Mucosa of rectum (tissue), 2 donors: ENCODE results near the gene RGS6.

Experiments
- H3K27ac ChIP-seq, 2 donors: one replicate each; pipeline ENCODE4 v1.7.0; 2013; ENCODE audit warnings: inconsistent platforms in 2 of 2, low read depth in 2 of 2, low read length in 2 of 2
- H3K27me3 ChIP-seq, 2 donors: one replicate each; pipeline ENCODE4 v1.7.0; 2013; ENCODE audit warnings: low read length in 2 of 2; ENCODE audit not compliant: control insufficient read depth in 2 of 2, insufficient read depth in 2 of 2
- H3K36me3 ChIP-seq, 2 donors: one replicate each; pipeline ENCODE4 v1.7.0; 2013; ENCODE audit warnings: low read length in 2 of 2; ENCODE audit not compliant: control insufficient read depth in 2 of 2, insufficient read depth in 2 of 2
- H3K4me1 ChIP-seq, 2 donors: one replicate each; pipeline ENCODE4 v1.7.0; 2013; ENCODE audit warnings: low read length in 2 of 2, mild to moderate bottlenecking in 1 of 2; ENCODE audit not compliant: control insufficient read depth in 2 of 2, insufficient read depth in 2 of 2
- H3K4me3 ChIP-seq, 2 donors: one replicate each; pipeline ENCODE4 v1.7.0; 2013; ENCODE audit warnings: low read length in 2 of 2
- H3K9ac ChIP-seq, 2 donors: one replicate each; pipeline ENCODE4 v1.7.0; 2013; ENCODE audit warnings: low read length in 2 of 2, low read depth in 1 of 2, mild to moderate bottlenecking in 1 of 2
- H3K9me3 ChIP-seq, 2 donors: one replicate each; pipeline ENCODE4 v1.7.0; 2013; ENCODE audit warnings: low read length in 2 of 2; ENCODE audit not compliant: control insufficient read depth in 2 of 2
- donor health status: healthy.
- donor health status: Normal muscosa, but diverticular disease.

Gene RGS6

DNA sequence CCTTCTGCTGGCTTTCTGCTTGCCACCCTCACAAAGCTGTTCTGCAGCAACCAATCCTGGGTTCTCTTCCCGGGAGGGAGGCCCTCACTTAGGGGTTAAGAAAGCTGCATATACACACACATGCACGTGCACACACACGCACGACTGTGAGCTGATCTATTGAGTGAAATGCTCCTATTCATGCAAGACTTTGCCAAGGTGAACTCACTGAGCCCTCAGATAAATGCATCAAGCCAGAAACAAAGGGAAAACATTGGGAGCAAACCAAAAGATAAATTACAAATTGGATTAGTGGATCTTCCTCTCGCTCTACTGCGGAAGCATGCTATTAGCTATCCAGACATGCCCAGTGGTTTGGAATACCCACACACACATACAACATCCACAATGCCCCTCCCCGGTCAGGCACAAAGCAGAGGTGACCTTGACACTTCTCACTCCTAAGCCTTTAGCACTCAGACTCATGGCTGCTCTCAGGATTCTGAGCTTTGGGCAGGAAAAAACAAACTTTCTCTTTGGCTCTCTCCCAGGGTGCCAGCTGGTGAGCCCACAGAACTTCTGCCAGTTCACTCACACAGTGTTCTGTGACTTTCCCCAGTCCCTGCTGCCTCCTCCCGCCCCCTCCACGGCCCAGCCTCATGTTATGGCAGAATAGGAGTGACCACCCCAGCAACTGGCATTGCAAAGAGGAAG lies 641.6 kb downstream of the RGS6 start:
- H3K4me3 ChIP-seq = no peak overlapping the region

DNA sequence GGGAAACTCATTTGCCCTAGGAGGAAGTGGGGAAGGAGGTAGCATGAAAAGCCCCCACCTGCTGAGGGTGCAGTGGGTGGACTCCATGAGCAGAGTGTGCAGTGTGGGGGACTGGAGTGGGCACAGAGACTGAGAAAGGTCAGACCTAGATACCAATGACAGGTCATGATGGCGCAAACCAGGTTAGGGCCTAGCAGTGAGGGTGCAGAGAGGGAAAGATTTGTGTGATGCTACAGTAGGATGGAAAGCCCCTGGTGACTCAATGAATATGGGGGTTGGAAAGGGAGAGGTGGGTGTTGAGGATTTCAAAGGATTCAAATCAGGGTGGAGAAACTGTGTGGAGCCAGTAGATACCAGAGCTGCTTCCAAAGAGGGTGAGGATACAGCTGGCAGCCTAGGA lies 642.5 kb downstream of the RGS6 start:
- Histone ChIP-seq H3K27ac (no peak overlapping the region), H3K36me3 (no peaks in the 10 kb centered on the region), H3K9ac (no peak overlapping the region), H3K4me1 (no peaks in the 10 kb centered on the region), H3K27me3 (no peaks in the 10 kb centered on the region), H3K9me3 (no peaks in the 10 kb centered on the region), H3K4me3 (no peak overlapping the region)

More for the DNA sequence above, 641.6 kb downstream of the RGS6 start:
- H3K9ac ChIP-seq = no peak overlapping the region
- no peak overlapping the region for H3K27ac ChIP-seq
- no peaks in the 10 kb centered on the region for H3K9me3 ChIP-seq
- H3K4me1 ChIP-seq = no peaks in the 10 kb centered on the region
- H3K27me3 ChIP-seq = no peaks in the 10 kb centered on the region
- no peaks in the 10 kb centered on the region for H3K36me3 ChIP-seq

DNA sequence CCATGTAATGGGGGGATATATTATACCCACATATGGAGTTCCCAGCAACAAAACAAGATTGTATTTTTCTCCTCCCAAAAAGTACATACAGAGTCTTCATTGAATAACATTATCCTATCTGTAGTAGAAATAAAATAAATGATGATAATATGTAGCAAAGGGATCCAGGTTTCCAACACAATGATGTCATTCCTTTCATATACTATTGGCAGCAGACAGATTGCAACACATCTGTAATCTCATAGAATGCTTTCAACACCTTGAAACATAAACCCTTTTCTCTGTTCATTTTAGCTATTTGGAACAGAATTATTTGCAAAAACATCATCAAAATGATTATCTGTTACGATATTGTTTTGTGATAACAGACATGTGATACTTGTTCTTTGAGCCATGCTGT lies 644.0 kb downstream of the RGS6 start:
- no peaks in the 10 kb centered on the region for H3K4me1 ChIP-seq

DNA sequence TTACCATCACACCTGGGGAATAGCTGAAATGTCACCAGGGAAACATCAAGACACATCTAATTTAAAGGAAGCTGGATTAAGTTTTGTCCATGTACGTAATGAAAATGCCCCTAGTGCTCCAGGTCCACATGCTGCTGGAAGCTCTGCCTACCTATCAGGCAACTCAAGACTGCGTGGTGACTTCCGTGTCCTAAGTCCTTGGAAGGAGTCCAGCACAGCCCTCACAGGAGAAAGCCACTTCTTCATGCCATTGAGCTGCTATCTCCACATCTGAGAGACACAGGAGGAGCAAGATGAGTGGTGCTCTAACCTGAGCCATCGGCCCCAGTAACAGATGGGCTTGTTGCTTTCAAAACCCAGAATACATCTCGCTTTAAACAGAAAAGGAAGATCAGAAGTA lies 645.3 kb downstream of the RGS6 start:
- no peak overlapping the region for H3K4me3 ChIP-seq
- H3K9me3 ChIP-seq = no peaks in the 10 kb centered on the region
- no peaks in the 10 kb centered on the region for H3K36me3 ChIP-seq
- no peaks in the 10 kb centered on the region for H3K27me3 ChIP-seq
- H3K9ac ChIP-seq = no peak overlapping the region
- H3K4me1 ChIP-seq = no peaks in the 10 kb centered on the region
- H3K27ac ChIP-seq = no peak overlapping the region

More for the DNA sequence above, 644.0 kb downstream of the RGS6 start:
- no peak overlapping the region for H3K4me3 ChIP-seq
- no peak overlapping the region for H3K9ac ChIP-seq
- no peaks in the 10 kb centered on the region for H3K9me3 ChIP-seq
- no peak overlapping the region for H3K27ac ChIP-seq
- H3K36me3 ChIP-seq = no peaks in the 10 kb centered on the region
- H3K27me3 ChIP-seq = no peaks in the 10 kb centered on the region

DNA sequence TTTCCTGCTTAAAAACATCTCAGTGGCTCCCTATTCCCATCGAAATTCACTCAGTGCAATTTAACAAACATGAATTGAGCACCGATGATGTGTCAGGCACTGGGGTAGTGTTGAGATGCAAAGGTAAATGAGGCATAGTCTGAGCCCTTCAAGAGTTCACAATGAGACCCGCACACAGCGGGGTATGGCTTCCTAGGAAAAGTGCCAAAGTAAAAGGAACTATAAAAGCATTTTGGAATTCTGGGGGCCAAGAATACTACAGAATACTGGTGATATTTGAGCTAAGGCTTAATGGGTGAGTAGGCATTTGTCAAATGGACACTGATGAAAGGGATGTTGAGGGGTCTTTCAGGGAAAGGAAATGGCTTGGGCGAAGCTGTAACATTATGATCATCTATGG lies 646.3 kb downstream of the RGS6 start:
- Histone ChIP-seq H3K9me3 (no peaks in the 10 kb centered on the region), H3K9ac (no peak overlapping the region), H3K4me3 (no peak overlapping the region), H3K27me3 (no peaks in the 10 kb centered on the region), H3K4me1 (no peaks in the 10 kb centered on the region), H3K27ac (no peak overlapping the region), H3K36me3 (no peaks in the 10 kb centered on the region)

DNA sequence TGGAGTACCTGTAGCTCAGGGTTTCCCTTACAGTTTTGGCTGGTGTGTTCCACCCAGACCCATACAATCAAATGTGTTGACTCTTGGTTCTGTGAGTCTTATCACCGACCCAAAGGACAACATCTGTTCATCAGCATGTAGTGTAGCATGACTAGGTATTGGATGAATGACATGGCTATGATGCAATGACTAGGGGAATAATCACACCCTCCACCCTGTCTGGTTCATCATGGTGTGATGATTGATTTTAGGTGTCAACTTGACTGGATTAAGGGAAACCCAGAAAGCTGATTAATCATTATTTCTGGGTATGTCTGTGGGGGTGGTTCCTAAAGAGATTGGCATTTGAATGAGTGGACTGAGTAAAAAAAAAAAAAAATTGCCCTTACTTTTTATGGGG lies 650.4 kb downstream of the RGS6 start:
- H3K36me3 ChIP-seq = no peaks in the 10 kb centered on the region
- H3K9me3 ChIP-seq = no peaks in the 10 kb centered on the region
- no peak overlapping the region for H3K9ac ChIP-seq
- no peak overlapping the region for H3K27ac ChIP-seq
- no peaks in the 10 kb centered on the region for H3K27me3 ChIP-seq
- H3K4me3 ChIP-seq = no peak overlapping the region
- no peaks in the 10 kb centered on the region for H3K4me1 ChIP-seq

DNA sequence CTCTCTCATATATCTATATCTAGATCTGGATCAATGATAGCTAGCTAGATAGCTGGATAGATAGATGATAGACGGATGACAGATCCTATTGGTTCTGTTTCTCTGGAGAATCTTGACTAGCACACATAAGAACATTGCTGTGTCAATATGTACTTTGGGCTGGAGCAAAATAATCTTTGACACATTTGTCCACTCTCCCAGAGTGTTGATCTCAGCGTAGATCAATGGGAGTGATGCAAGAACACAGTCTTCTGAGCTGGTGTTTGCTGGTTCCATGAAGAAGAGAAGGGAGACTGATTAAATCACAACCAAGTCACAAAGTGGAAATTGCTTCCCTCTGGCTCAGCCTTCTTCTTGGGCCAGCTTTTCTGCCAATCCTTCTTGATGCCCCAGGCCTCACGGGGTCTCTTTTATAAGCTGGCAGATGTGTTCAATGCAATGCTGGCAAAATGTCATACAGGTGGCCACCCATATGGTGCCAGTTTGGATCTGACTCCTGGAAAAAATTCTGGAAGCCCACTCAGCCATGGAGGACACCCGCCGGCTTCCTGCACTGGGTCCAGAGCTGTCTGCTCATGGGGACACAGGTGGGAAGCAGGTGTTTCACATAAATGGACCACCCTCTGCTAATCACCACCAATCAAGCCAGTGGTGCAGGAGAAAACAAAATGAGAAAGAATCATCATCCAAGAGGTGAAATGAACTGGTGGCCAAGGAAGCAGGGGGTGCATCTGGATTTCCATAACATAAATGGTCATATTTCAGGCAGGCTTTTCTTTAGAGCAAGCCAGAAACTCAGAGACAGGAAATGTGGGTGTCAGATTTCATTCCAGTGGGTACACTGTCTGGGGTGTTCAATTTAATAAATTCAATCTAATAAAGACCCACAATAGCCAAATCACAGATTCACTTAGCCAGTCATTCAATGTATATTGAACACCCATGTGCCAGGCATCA lies 651.4 kb downstream of the RGS6 start:
- Histone ChIP-seq H3K27ac (no peak overlapping the region), H3K4me1 (no peaks in the 10 kb centered on the region), H3K27me3 (no peaks in the 10 kb centered on the region), H3K36me3 (no peaks in the 10 kb centered on the region), H3K4me3 (no peak overlapping the region), H3K9ac (no peak overlapping the region), H3K9me3 (no peaks in the 10 kb centered on the region)

DNA sequence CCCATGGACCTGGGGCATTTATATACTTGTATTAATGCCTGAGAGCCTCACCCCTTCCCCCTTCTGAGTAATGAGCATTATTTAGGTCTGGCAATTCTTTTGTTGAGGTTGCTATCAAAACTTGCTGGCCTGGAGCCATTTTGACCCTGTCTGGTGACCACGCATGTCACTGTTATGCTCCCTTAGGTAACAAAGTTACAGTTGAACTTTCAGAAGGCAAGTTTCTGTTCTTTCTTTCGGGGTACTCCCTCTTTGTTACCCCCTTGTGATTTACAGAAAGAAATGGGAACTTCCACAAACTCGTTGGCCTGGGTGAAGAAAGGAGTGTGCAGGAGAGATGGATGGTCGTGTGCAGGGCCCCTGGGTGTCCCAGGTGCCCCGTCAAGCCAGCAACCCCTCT lies 656.3 kb downstream of the RGS6 start:
- Histone ChIP-seq H3K27me3 (no peaks in the 10 kb centered on the region), H3K27ac (no peak overlapping the region), H3K4me1 (no peaks in the 10 kb centered on the region), H3K4me3 (no peak overlapping the region), H3K9me3 (no peaks in the 10 kb centered on the region), H3K36me3 (no peaks in the 10 kb centered on the region), H3K9ac (no peak overlapping the region)

DNA sequence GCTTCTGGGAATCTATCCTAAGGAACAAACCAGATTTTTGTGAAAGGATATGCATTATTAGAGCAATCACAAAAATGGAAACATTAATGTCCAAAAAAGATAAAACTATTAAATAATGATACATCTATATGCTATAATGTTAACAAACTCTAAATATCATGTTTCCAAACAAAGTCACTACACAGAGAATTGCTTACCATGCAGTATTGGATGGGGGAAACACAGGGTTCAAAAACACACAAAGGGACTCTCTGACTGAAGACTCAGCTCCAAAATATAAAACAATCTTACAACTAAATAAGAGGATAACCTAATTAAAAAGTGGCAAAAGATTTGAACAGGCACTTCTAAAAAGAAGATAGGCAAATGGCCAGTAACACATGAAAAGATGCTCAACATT lies 657.4 kb downstream of the RGS6 start:
- Histone ChIP-seq H3K9me3 (no peaks in the 10 kb centered on the region), H3K4me3 (no peak overlapping the region), H3K4me1 (no peaks in the 10 kb centered on the region), H3K36me3 (no peaks in the 10 kb centered on the region), H3K27me3 (no peaks in the 10 kb centered on the region), H3K9ac (no peak overlapping the region), H3K27ac (no peak overlapping the region)

DNA sequence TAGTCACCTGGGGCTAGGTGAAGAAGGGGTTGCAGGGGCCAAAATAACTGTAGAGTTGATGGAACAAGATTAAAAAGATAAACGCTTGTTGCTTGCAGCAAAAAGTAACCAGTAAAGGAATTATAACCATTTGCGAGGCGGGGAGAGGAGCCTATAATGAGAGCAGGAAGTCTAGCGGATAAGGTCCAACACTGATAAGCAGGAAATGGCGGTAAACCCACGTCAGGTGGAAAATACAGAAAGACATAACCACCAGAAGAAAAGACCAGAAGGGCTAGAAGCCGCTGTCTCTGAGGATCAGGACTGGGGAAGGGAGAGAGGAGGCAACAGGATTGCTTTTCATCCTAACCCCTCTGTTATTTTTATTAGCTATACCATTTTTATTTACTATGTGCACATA lies 658.3 kb downstream of the RGS6 start:
- Histone ChIP-seq H3K9ac (no peak overlapping the region), H3K27me3 (no peaks in the 10 kb centered on the region), H3K9me3 (no peaks in the 10 kb centered on the region), H3K36me3 (no peaks in the 10 kb centered on the region), H3K4me3 (no peak overlapping the region), H3K4me1 (no peaks in the 10 kb centered on the region), H3K27ac (no peak overlapping the region)
